ENCODE data around the gene B4GALT6. TPM values are rescaled to one million over a fixed set of nuclear protein-coding genes. Genes with fewer than 3 reads are reported as not detected.

B4GALT6 gene
- total and polyA plus RNA-seq, 9 of the 15 experiments (the other 6 are each of a cell fraction or from before 2014, with no cell fraction given) = 0.03 to 0.27 (median 0.08) TPM

DNA sequence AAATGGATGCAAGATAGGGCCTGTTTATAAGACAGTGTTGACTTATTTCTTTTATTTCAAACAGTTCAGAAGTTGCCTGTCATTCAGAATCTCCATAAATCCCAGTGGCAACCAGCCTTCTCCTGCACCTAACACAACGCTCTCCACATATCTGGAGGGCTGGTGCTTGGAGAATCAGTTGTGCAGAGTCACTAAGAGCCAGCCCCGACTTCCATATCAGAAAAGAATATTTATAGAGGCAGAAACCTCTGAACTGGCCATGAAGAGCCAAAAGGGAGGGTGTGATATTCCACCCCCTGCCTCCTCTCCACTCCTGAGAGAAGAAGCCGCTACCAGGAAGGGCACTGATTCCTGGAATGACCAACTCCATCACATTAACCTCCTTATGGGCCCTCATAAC, 34.0 kb upstream of the B4GALT6 start:
- POLR2A ChIA-PET = no interaction called here
- no TSS peak for BruUV-seq (replicated peaks)
- CTCF ChIA-PET (ENCODE audit: low intra/inter-chr PET ratio) = no interaction called here
- ATAC-seq (no peak), DNase-seq (ENCODE audit: extremely low read depth in 1 of 4, low spot score in 3 of 4) (no peak), FAIRE-seq (no peak)
- intact Hi-C loops (cut with micrococcal nuclease) = no loop called here
- Histone ChIP-seq H3K4me3 (no peak overlapping the region), H3K9me1 (ENCODE audit: control insufficient read depth, insufficient read depth, low read length) (no peaks in the 10 kb centered on the region), H3K4me1 (replicated peaks in 1 of 2; ENCODE audit: control insufficient read depth in 2 of 2, insufficient read depth in 2 of 2, low read length in 2 of 2) (no peaks in the 10 kb centered on the region), H3K79me2 (ENCODE audit: control insufficient read depth, insufficient read depth, low read length) (no peaks in the 10 kb centered on the region), H3K9ac (ENCODE audit: insufficient read depth in 1 of 2, low read depth in 2 of 2, low read length in 2 of 2) (no peak overlapping the region), H2AFZ (ENCODE audit: low read depth, low read length) (no peak overlapping the region), H3K4me2 (ENCODE audit: insufficient read depth, low read length) (no peak overlapping the region), H3K9me3 (replicated peaks; ENCODE audit: control insufficient read depth, insufficient read depth, low read depth, low read length) (no peaks in the 10 kb centered on the region; the same call in none of the 2 replicates), H3K36me3 (ENCODE audit: control insufficient read depth, insufficient read depth, low read length) (no peaks in the 10 kb centered on the region), H3K27me3 (ENCODE audit: control insufficient read depth in 2 of 2, insufficient read depth in 2 of 2, low read length in 2 of 2) (peaks cover 0 to 2% of the 10 kb centered on the region in 2 experiments; a peak in 2 of 5 replicates), H3K27ac (ENCODE audit: extremely low read depth, low read depth, low read length) (no peak overlapping the region), H4K20me1 (replicated peaks; ENCODE audit: control insufficient read depth, insufficient read depth, low read length) (no peaks in the 10 kb centered on the region)
- in situ Hi-C loops (cut with MboI) = no loop called here
- 8% methylated on average over 3 of the region's 3 CpGs for WGBS (ENCODE audit: insufficient coverage, low coverage, missing lambda C conversion rate)
- TF ChIP-seq BRD4 (IDR thresholded peaks at IDR 0.05) (no peak), KHSRP (IDR thresholded peaks at IDR 0.05) (no peak), ZNF764 (CRISPR knock-in tag; IDR thresholded peaks at IDR 0.05; ENCODE audit: low read depth) (no peak)
- TF ChIP-seq, protein P1, sequence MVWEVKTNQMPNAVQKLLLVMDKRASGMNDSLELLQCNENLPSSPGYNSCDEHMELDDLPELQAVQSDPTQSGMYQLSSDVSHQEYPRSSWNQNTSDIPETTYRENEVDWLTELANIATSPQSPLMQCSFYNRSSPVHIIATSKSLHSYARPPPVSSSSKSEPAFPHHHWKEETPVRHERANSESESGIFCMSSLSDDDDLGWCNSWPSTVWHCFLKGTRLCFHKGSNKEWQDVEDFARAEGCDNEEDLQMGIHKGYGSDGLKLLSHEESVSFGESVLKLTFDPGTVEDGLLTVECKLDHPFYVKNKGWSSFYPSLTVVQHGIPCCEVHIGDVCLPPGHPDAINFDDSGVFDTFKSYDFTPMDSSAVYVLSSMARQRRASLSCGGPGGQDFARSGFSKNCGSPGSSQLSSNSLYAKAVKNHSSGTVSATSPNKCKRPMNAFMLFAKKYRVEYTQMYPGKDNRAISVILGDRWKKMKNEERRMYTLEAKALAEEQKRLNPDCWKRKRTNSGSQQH (CRISPR knock-in tag; IDR thresholded peaks at IDR 0.05) = no peak
- TF ChIP-seq, protein P2, sequence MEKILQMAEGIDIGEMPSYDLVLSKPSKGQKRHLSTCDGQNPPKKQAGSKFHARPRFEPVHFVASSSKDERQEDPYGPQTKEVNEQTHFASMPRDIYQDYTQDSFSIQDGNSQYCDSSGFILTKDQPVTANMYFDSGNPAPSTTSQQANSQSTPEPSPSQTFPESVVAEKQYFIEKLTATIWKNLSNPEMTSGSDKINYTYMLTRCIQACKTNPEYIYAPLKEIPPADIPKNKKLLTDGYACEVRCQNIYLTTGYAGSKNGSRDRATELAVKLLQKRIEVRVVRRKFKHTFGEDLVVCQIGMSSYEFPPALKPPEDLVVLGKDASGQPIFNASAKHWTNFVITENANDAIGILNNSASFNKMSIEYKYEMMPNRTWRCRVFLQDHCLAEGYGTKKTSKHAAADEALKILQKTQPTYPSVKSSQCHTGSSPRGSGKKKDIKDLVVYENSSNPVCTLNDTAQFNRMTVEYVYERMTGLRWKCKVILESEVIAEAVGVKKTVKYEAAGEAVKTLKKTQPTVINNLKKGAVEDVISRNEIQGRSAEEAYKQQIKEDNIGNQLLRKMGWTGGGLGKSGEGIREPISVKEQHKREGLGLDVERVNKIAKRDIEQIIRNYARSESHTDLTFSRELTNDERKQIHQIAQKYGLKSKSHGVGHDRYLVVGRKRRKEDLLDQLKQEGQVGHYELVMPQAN (IDR thresholded peaks at IDR 0.05; ENCODE audit: borderline replicate concordance) = no peak
- TF ChIP-seq, protein P3, sequence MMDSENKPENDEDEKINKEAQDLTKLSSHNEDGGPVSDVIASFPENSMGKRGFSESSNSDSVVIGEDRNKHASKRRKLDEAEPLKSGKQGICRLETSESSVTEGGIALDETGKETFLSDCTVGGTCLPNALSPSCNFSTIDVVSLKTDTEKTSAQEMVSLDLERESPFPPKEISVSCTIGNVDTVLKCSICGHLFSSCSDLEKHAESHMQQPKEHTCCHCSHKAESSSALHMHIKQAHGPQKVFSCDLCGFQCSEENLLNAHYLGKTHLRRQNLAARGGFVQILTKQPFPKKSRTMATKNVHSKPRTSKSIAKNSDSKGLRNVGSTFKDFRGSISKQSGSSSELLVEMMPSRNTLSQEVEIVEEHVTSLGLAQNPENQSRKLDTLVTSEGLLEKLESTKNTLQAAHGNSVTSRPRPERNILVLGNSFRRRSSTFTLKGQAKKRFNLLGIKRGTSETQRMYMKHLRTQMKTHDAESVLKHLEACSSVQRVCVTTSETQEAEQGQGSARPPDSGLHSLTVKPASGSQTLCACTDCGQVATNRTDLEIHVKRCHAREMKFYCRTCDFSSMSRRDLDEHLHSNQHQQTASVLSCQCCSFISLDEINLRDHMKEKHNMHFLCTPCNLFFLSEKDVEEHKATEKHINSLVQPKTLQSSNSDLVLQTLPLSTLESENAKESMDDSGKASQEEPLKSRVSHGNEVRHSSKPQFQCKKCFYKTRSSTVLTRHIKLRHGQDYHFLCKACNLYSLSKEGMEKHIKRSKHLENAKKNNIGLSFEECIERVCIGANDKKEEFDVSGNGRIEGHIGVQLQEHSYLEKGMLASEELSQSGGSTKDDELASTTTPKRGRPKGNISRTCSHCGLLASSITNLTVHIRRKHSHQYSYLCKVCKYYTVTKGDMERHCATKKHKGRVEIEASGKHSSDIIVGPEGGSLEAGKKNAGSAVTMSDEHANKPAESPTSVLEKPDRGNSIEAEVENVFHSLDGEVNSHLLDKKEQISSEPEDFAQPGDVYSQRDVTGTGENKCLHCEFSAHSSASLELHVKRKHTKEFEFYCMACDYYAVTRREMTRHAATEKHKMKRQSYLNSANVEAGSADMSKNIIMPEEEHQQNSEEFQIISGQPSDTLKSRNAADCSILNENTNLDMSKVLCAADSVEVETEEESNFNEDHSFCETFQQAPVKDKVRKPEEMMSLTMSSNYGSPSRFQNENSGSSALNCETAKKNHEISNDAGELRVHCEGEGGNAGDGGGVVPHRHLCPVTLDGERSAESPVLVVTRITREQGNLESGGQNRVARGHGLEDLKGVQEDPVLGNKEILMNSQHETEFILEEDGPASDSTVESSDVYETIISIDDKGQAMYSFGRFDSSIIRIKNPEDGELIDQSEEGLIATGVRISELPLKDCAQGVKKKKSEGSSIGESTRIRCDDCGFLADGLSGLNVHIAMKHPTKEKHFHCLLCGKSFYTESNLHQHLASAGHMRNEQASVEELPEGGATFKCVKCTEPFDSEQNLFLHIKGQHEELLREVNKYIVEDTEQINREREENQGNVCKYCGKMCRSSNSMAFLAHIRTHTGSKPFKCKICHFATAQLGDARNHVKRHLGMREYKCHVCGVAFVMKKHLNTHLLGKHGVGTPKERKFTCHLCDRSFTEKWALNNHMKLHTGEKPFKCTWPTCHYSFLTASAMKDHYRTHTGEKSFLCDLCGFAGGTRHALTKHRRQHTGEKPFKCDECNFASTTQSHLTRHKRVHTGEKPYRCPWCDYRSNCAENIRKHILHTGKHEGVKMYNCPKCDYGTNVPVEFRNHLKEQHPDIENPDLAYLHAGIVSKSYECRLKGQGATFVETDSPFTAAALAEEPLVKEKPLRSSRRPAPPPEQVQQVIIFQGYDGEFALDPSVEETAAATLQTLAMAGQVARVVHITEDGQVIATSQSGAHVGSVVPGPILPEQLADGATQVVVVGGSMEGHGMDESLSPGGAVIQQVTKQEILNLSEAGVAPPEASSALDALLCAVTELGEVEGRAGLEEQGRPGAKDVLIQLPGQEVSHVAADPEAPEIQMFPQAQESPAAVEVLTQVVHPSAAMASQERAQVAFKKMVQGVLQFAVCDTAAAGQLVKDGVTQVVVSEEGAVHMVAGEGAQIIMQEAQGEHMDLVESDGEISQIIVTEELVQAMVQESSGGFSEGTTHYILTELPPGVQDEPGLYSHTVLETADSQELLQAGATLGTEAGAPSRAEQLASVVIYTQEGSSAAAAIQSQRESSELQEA (IDR thresholded peaks at IDR 0.05; ENCODE audit: low read depth) = no peak
- TF ChIP-seq, protein P4, sequence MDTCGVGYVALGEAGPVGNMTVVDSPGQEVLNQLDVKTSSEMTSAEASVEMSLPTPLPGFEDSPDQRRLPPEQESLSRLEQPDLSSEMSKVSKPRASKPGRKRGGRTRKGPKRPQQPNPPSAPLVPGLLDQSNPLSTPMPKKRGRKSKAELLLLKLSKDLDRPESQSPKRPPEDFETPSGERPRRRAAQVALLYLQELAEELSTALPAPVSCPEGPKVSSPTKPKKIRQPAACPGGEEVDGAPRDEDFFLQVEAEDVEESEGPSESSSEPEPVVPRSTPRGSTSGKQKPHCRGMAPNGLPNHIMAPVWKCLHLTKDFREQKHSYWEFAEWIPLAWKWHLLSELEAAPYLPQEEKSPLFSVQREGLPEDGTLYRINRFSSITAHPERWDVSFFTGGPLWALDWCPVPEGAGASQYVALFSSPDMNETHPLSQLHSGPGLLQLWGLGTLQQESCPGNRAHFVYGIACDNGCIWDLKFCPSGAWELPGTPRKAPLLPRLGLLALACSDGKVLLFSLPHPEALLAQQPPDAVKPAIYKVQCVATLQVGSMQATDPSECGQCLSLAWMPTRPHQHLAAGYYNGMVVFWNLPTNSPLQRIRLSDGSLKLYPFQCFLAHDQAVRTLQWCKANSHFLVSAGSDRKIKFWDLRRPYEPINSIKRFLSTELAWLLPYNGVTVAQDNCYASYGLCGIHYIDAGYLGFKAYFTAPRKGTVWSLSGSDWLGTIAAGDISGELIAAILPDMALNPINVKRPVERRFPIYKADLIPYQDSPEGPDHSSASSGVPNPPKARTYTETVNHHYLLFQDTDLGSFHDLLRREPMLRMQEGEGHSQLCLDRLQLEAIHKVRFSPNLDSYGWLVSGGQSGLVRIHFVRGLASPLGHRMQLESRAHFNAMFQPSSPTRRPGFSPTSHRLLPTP (IDR thresholded peaks at IDR 0.05; ENCODE audit: borderline replicate concordance, extremely low read depth, insufficient read length) = no peak
